Transverse colon (tissue), 4 donors: Measurements from ENCODE around the gene HNRNPDL. TPM values are rescaled to one million over a fixed set of nuclear protein-coding genes. Genes with fewer than 3 reads are reported as not detected.
"Not testable (repeated sequence)": the region's sequence is repeated elsewhere in the genome, so short reads cannot be mapped to it uniquely, and the experiment has no call there.

Experiments used
- DNase-seq: peaks from one replicate; pipeline ENCODE4 v3.0.0-alpha.2; 2019
- H3K27ac ChIP-seq, 4 donors: fragments of 200-600 bp; sonication (generic); 2 replicates each; pipeline ENCODE4 v1.5.1; 2016 to 2018; ENCODE audit warnings: inconsistent platforms in 4 of 4
- H3K27me3 ChIP-seq: fragments of 200-600 bp; sonication (generic); 2 replicates; pipeline ENCODE4 v1.5.1; 2017; ENCODE audit warnings: inconsistent platforms
- H3K36me3 ChIP-seq, 4 donors: fragments of 200-600 bp; sonication (generic); 2 replicates each; pipeline ENCODE4 v1.5.1; 2017 to 2019; ENCODE audit warnings: inconsistent platforms in 4 of 4
- H3K4me1 ChIP-seq, 4 donors: fragments of 200-600 bp; sonication (generic); 2 replicates each; pipeline ENCODE4 v1.5.1; 2017 to 2020; ENCODE audit warnings: inconsistent platforms in 4 of 4
- H3K4me3 ChIP-seq, 4 donors: fragments of 200-600 bp; sonication (generic); 1 replicate in 1 of 4; 2 replicates in 3 of 4; pipeline versions ENCODE4 v1.5.1 to v1.6.1; 2017 to 2019; ENCODE audit warnings: inconsistent platforms in 4 of 4
- H3K9me3 ChIP-seq, 2 donors: fragments of 200-600 bp; sonication (generic); 2 replicates each; pipeline ENCODE4 v1.5.1; 2017 to 2019; ENCODE audit warnings: inconsistent platforms in 2 of 2
- EP300 ChIP-seq: sonication (generic); formaldehyde crosslinking; IDR thresholded peaks from one replicate; pipeline ENCODE4 v1.6.1; 2017; ENCODE audit warnings: antibody characterized with exemption, low read depth
- POLR2A ChIP-seq: fragments of 450-650 bp; IDR thresholded peaks from one replicate; pipeline ENCODE4 v1.6.1; 2016; ENCODE audit warnings: antibody characterized with exemption, mild to moderate bottlenecking, moderate library complexity
- POLR2AphosphoS5 ChIP-seq, 3 donors: sonication (generic); formaldehyde crosslinking; IDR thresholded peaks; one replicate each; pipeline ENCODE4 v1.6.1; 2016; ENCODE audit warnings: antibody characterized with exemption in 3 of 3
- WGBS, 2 donors: methylation state at CpG; one replicate each; pipeline ENCODE4 v1.1.5; 2018; ENCODE audit warnings: low coverage in 1 of 2; 5-methylcytosine and 5-hydroxymethylcytosine counted together
- in situ Hi-C, 4 donors: fragments of 200-750 bp; cut with MboI; loops; one replicate each; pipeline versions ENCODE4 v1.15.0 to v1.15.1; 2017; ENCODE audit warnings: low sequenced_read_pairs in 3 of 4, low pct_ligation_motif_present in 1 of 4, low pct_unique_long_range_greater_than_20kb in 1 of 4
- intact Hi-C: fragments of 100-400 bp; cut with DNase I; formaldehyde crosslinking; loops from one replicate; pipeline ENCODE4 v1.15.1; 2023; ENCODE audit warnings: low total_unique reads
- total RNA-seq, 4 donors: library from RNA; depleted of rRNA; stranded (reverse); fragments of >200 nt; gene quantifications; one replicate each; pipeline ENCODE4 v1.1.0, GENCODE V29; 2016
- TF ChIP-seq, protein P1 (sequence below), 5 experiments: fragments of 200-600 bp in 3 of 5; fragments of 450-650 bp in 2 of 5; sonication (generic) in 3 of 5; IDR thresholded peaks; 1 replicate in 2 of 5; 2 replicates in 3 of 5; pipeline ENCODE4 v1.5.1; 2016 to 2017; ENCODE audit warnings: antibody characterized with exemption in 5 of 5, inconsistent platforms in 3 of 5, mild to moderate bottlenecking in 2 of 5, moderate library complexity in 1 of 5

The HNRNPDL gene
- total RNA-seq, 4 donors from 2014 or later, result 78.4 to 131 (median 100) TPM

DNA sequence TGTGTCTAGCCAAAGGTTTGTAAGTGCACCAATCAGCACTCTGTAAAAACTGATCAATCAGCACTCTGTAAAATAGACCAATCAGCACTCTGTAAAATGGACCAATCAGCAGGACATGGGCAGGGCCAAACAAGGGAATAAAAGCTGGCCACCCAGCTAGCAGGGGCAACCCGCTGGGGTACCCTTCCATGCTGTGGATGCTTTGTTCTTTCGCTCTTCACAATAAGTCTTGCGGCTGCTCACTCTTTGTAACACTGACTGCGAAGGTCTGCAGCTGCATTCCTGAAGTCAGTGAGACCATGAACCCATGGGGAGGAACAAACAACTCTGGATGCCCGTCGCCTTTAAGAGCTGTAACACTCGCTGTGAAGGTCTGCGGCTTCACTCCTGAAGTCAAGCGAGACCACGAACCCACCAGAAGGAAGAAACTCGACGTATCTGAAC is 14.3 kb downstream of the HNRNPDL start:
- Histone ChIP-seq H3K4me3 (no peak overlapping the region), H3K4me1 (no peaks in the 10 kb centered on the region), H3K27me3 (no peaks in the 10 kb centered on the region), H3K36me3 (no peaks in the 10 kb centered on the region), H3K9me3 (no peaks in the 10 kb centered on the region), H3K27ac (no peak overlapping the region)
- 81 to 90% methylated on average over 6 to 12 of the region's 12 CpGs for WGBS, 2 donors
- in situ Hi-C loops (no loop called here), intact Hi-C loops (no loop called here)
- no peak for DNase-seq
- TF ChIP-seq EP300, result no peak
- no peak for TF ChIP-seq POLR2AphosphoS5 (IDR thresholded peaks at IDR 0.05)
- no peak for TF ChIP-seq POLR2A
- TF ChIP-seq, protein P1, sequence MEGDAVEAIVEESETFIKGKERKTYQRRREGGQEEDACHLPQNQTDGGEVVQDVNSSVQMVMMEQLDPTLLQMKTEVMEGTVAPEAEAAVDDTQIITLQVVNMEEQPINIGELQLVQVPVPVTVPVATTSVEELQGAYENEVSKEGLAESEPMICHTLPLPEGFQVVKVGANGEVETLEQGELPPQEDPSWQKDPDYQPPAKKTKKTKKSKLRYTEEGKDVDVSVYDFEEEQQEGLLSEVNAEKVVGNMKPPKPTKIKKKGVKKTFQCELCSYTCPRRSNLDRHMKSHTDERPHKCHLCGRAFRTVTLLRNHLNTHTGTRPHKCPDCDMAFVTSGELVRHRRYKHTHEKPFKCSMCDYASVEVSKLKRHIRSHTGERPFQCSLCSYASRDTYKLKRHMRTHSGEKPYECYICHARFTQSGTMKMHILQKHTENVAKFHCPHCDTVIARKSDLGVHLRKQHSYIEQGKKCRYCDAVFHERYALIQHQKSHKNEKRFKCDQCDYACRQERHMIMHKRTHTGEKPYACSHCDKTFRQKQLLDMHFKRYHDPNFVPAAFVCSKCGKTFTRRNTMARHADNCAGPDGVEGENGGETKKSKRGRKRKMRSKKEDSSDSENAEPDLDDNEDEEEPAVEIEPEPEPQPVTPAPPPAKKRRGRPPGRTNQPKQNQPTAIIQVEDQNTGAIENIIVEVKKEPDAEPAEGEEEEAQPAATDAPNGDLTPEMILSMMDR (IDR thresholded peaks at IDR 0.05), result no peak

DNA sequence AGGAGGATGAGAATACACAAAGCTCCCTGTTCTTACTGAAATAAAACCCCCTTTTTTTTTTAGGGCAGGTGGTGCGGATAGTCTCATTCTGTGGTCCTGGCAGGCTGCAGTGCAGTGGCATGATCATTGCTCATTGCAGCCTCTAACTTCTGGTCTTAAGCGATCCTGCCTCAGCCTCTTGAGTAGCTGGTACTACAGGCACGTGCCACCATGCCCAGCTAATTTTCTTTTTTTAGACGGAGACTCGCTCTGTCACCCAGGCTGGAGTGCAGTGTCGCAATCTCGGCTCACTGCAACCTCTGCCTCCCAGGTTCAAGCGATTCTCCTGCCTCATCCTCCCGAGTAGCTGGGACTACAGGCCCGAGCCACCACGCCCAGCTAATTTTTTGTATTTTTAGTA is 15.2 kb downstream of the HNRNPDL start:
- in situ Hi-C loops, H3K27me3 ChIP-seq, intact Hi-C loops, H3K27ac ChIP-seq, H3K9me3 ChIP-seq, H3K4me3 ChIP-seq, H3K36me3 ChIP-seq, DNase-seq, H3K4me1 ChIP-seq: not testable (repeated sequence)
- WGBS, 2 donors, result 91 to 95% methylated on average over 7 to 11 of the region's 11 CpGs

DNA sequence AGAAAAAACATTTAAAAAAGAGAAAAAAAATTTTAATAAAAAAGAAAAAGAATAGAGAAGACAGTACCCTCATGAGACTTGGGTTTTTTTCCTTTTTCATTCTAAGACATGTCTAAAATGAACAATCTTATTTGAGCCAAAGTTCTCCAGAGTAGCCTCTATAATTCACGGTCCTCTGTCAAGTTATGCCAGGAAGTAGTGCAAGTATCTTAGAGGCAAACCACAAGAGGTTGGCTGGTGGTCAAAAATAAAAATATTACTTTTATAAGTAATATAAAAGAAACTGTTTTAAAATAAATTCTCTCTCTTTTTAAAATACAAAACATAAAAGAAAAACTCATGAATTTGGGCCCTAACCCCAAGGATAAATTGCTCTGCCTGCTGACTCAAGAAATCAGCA is 26.5 kb downstream of the HNRNPDL start:
- 67 to 76% methylated on average over 1 of the region's 1 CpG for WGBS, 2 donors
- Histone ChIP-seq H3K4me1 (no peaks in the 10 kb centered on the region), H3K27me3 (no peaks in the 10 kb centered on the region), H3K4me3 (no peak overlapping the region), H3K9me3 (no peaks in the 10 kb centered on the region), H3K36me3 (no peaks in the 10 kb centered on the region), H3K27ac (no peak overlapping the region)
- TF ChIP-seq EP300, result no peak
- TF ChIP-seq POLR2AphosphoS5 (IDR thresholded peaks at IDR 0.05), result no peak
- TF ChIP-seq POLR2A, result no peak
- TF ChIP-seq, protein P1 (IDR thresholded peaks at IDR 0.05), result no peak
- in situ Hi-C loops, result no loop called here
- no peak for DNase-seq
- intact Hi-C loops, result no loop called here

DNA sequence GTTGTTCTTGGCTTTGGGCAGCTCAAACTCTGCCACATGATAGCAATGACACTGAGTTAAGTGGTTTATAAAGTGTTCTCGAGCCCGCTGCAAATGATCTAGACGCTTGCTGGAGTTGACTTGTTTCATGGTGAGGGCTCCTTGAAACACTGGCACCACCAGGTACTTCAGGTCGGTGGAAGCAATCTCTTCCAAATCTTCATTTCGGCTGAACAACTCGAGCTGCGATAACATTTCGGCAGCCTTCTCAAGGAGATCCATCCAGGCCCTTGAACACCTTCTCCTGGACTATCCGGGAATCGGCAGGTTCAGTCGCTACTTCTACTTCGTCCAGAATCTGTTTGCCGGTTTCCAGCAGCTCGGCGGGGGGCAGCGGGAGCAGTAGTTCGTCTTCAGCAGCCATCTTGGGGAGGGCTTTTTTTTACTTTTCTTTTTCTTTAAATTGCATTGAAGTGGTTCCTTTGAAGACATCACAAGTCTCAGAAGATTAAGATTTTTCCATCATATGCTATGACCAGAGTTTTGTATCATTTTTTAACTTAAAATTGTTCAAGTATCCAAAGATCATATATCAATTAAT is 28.0 kb downstream of the HNRNPDL start:
- WGBS, 2 donors, result 84 to 93% methylated on average over 9 to 17 of the region's 17 CpGs
- DNase-seq, result no peak

More for the DNA sequence above, 28.0 kb downstream of the HNRNPDL start:
- Histone ChIP-seq H3K27ac (no peak overlapping the region), H3K36me3 (no peaks in the 10 kb centered on the region), H3K27me3 (no peaks in the 10 kb centered on the region), H3K9me3 (no peaks in the 10 kb centered on the region), H3K4me3 (no peak overlapping the region), H3K4me1 (no peaks in the 10 kb centered on the region)
- intact Hi-C loops (no loop called here), in situ Hi-C loops (no loop called here)
- TF ChIP-seq, protein P1 (IDR thresholded peaks at IDR 0.05), result no peak
- TF ChIP-seq EP300 (no peak), POLR2AphosphoS5 (IDR thresholded peaks at IDR 0.05) (no peak), POLR2A (no peak)
